H9 (cell line): ENCODE measurements around the gene KCNK1. TPM values are rescaled to one million over a fixed set of nuclear protein-coding genes. Genes with fewer than 3 reads are reported as not detected.

ENCODE experiments used
- DNase-seq: peaks from one replicate; pipeline ENCODE4 v3.0.0-alpha.2; 2017
- H2AFZ ChIP-seq: one replicate; pipeline ENCODE4 v1.6.1; 2013; ENCODE audit warnings: mild to moderate bottlenecking, low read length, control low read depth, moderate library complexity
- H2AK5ac ChIP-seq: 2 replicates; pipeline ENCODE4 v1.6.1; 2013; ENCODE audit warnings: low read length, control low read depth, mixed read lengths; ENCODE audit not compliant: insufficient read length
- H2BK120ac ChIP-seq: one replicate; pipeline ENCODE4 v1.6.1; 2013; ENCODE audit warnings: low read depth, mild to moderate bottlenecking, low read length, control low read depth, inconsistent platforms; ENCODE audit not compliant: poor library complexity, severe bottlenecking
- H2BK12ac ChIP-seq: 2 replicates; pipeline ENCODE4 v1.6.1; 2013; ENCODE audit warnings: low read length, control low read depth, mixed read lengths, low read depth; ENCODE audit not compliant: insufficient read length
- H2BK15ac ChIP-seq: 2 replicates; pipeline ENCODE4 v1.6.1; 2013; ENCODE audit warnings: low read depth, low read length, control low read depth
- H2BK20ac ChIP-seq: one replicate; pipeline ENCODE4 v1.6.1; 2013; ENCODE audit warnings: low read depth, mild to moderate bottlenecking, low read length, control low read depth, inconsistent platforms; ENCODE audit not compliant: poor library complexity, severe bottlenecking
- H2BK5ac ChIP-seq: 2 replicates; pipeline ENCODE4 v1.6.1; 2013; ENCODE audit warnings: low read length, control low read depth, mixed read lengths; ENCODE audit not compliant: insufficient read length
- H3K14ac ChIP-seq: 2 replicates; pipeline ENCODE4 v1.6.1; 2013; ENCODE audit warnings: low read length, control low read depth; ENCODE audit not compliant: insufficient read depth
- H3K18ac ChIP-seq: 2 replicates; pipeline ENCODE4 v1.6.1; 2013; ENCODE audit warnings: low read depth, mild to moderate bottlenecking, mixed read lengths, low read length, control low read depth; ENCODE audit not compliant: insufficient read length
- H3K23ac ChIP-seq: 2 replicates; pipeline ENCODE4 v1.6.1; 2013; ENCODE audit warnings: low read length, control low read depth, mixed read lengths, low read depth; ENCODE audit not compliant: insufficient read length
- H3K23me2 ChIP-seq: 2 replicates; pipeline ENCODE4 v1.6.1; 2013; ENCODE audit warnings: low read depth, mild to moderate bottlenecking, mixed read lengths, low read length, control low read depth; ENCODE audit not compliant: insufficient read length, poor library complexity, severe bottlenecking
- H3K27ac ChIP-seq: 2 replicates; pipeline ENCODE4 v1.5.1; 2013; ENCODE audit warnings: low read length, control low read depth, mixed read lengths, low read depth; ENCODE audit not compliant: insufficient read length
- H3K27me3 ChIP-seq: 2 replicates; pipeline ENCODE4 v1.6.1; 2013; ENCODE audit warnings: low read length, control low read depth, inconsistent platforms; ENCODE audit not compliant: insufficient read depth
- H3K4ac ChIP-seq: 2 replicates; pipeline ENCODE4 v1.6.1; 2013; ENCODE audit warnings: low read depth, mild to moderate bottlenecking, control low read depth, inconsistent platforms, low read length, moderate library complexity
- H3K4me1 ChIP-seq: 2 replicates; pipeline ENCODE4 v1.6.1; 2013; ENCODE audit warnings: low read length, control low read depth, inconsistent platforms; ENCODE audit not compliant: insufficient read depth
- H3K4me2 ChIP-seq: 2 replicates; pipeline ENCODE4 v1.6.1; 2013; ENCODE audit warnings: low read length, control low read depth, mixed read lengths; ENCODE audit not compliant: insufficient read length, insufficient read depth
- H3K56ac ChIP-seq: 2 replicates; pipeline ENCODE4 v1.6.1; 2013; ENCODE audit warnings: low read depth, mild to moderate bottlenecking, mixed read lengths, low read length, control low read depth; ENCODE audit not compliant: insufficient read length
- H3K79me1 ChIP-seq: 2 replicates; pipeline ENCODE4 v1.6.1; 2013; ENCODE audit warnings: low read depth, mild to moderate bottlenecking, moderate library complexity, low read length, control low read depth, inconsistent platforms; ENCODE audit not compliant: insufficient read depth, poor library complexity, severe bottlenecking
- H3K79me2 ChIP-seq: 2 replicates; pipeline ENCODE4 v1.6.1; 2013; ENCODE audit warnings: low read length, control low read depth, inconsistent platforms; ENCODE audit not compliant: insufficient read depth
- H3K9ac ChIP-seq: 2 replicates; pipeline ENCODE4 v1.6.1; 2013; ENCODE audit warnings: low read length, control low read depth, mixed read lengths; ENCODE audit not compliant: insufficient read length; ENCODE audit errors: extremely low read depth
- H3K9me3 ChIP-seq: one replicate; pipeline ENCODE4 v1.6.1; 2013; ENCODE audit warnings: low read depth, low read length, inconsistent platforms; ENCODE audit not compliant: control insufficient read depth
- H3T11ph ChIP-seq: one replicate; pipeline ENCODE4 v1.6.1; 2013; ENCODE audit warnings: mild to moderate bottlenecking, low read length, control low read depth, inconsistent platforms
- H4K20me1 ChIP-seq: one replicate; pipeline ENCODE4 v1.6.1; 2013; ENCODE audit not compliant: control insufficient read depth, insufficient read length, insufficient read depth
- H4K5ac ChIP-seq: 2 replicates; pipeline ENCODE4 v1.6.1; 2013; ENCODE audit warnings: low read depth, mild to moderate bottlenecking, mixed read lengths, low read length, control low read depth; ENCODE audit not compliant: insufficient read length
- H4K8ac ChIP-seq: replicated peaks from 2 replicates; pipeline ENCODE4 v1.6.1; 2013; ENCODE audit warnings: low read length, control low read depth, mixed read lengths, low read depth; ENCODE audit not compliant: insufficient read length
- H4K91ac ChIP-seq: 2 replicates; pipeline ENCODE4 v1.6.1; 2013; ENCODE audit warnings: low read depth, mild to moderate bottlenecking, moderate library complexity, mixed read lengths, low read length, control low read depth; ENCODE audit not compliant: insufficient read length
- H3K27ac Mint-ChIP-seq, 3 experiments: 2 replicates in 2 of 3; 3 replicates in 1 of 3; pipeline ENCODE4 v1.8.0; 2020 to 2021; ENCODE audit warnings: mixed read lengths in 3 of 3, mild to moderate bottlenecking in 1 of 3, moderate library complexity in 1 of 3
- H3K27me3 Mint-ChIP-seq: 2 replicates; pipeline ENCODE4 v1.8.0; 2021; ENCODE audit warnings: low read depth, mild to moderate bottlenecking, moderate library complexity, mixed read lengths
- H3K36me3 Mint-ChIP-seq, 3 experiments: 2 replicates in 2 of 3; 3 replicates in 1 of 3; pipeline ENCODE4 v1.8.0; 2020 to 2021; ENCODE audit warnings: low read depth in 3 of 3, mixed read lengths in 3 of 3; ENCODE audit not compliant: insufficient read depth in 1 of 3
- H3K4me1 Mint-ChIP-seq, 2 experiments: 2 replicates each; pipeline ENCODE4 v1.8.0; 2020; ENCODE audit warnings: mixed read lengths in 2 of 2
- H3K4me3 Mint-ChIP-seq, 2 experiments: 2 replicates in 1 of 2; 3 replicates in 1 of 2; pipeline ENCODE4 v1.8.0; 2020 to 2021; ENCODE audit warnings: mild to moderate bottlenecking in 2 of 2, mixed read lengths in 2 of 2, moderate library complexity in 1 of 2
- H3K9me3 Mint-ChIP-seq, 2 experiments: 2 replicates in 1 of 2; 3 replicates in 1 of 2; pipeline ENCODE4 v1.8.0; 2020; ENCODE audit warnings: mild to moderate bottlenecking in 2 of 2, mixed read lengths in 2 of 2, moderate library complexity in 1 of 2
- WGBS: extraction: QIAGEN DNeasy Blood & Tissue Kit; methylation state at CpG from one replicate; pipeline ENCODE4 v1.1.7; 2013; ENCODE audit warnings: missing lambda C conversion rate, low lambda C conversion rate, mixed read lengths; ENCODE audit not compliant: insufficient read length; ENCODE audit errors: extremely low coverage; 5-methylcytosine and 5-hydroxymethylcytosine counted together
- total RNA-seq: library from RNA; stranded (reverse); gene quantifications from 2 replicates; pipeline ENCODE4 v1.2.1, GENCODE V29; 2021
- TF ChIP-seq, protein P1 (sequence below): fragments of 200-600 bp; sonication (generic); conservative IDR thresholded peaks from 3 replicates; pipeline ENCODE4 v1.8.0; 2021; ENCODE audit warnings: antibody characterized with exemption, mild to moderate bottlenecking

KCNK1 gene
- total RNA-seq, 1 experiment from 2014 or later = 9.9 TPM

DNA sequence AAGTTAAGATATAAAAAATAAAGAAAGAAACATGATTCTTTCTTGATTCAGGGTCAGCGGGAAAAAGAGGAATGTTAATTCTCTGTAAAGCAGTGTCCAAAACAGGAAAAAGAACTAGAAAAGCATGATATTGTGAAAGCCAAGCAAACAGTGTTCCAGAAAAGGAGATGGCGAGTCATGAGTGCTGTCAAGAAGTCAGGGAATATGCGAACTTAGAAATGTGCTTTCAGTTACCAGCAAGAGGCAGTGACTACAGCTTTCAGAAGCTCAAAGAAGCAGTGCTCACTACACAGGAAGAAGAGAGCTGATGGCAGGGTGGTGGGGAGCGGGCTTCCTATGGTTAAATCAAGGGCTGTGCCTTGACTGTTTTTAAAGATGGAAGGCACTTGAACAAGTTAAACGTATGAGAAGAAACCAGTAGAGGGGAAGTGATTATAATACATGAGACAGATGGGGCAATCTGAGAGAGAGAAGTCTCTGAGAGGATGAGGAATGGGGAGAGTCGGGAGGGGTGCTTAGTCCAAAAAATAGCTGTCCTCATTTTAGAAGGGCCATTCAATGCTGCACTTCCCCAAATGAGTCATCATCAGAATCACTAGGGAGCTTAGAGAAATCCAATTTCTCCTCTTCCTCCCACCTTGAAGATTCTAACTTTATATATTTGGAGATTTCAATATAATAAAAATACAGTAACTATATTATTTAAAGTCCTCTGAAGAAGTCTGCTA lies 90.4 kb downstream of the KCNK1 start:
- H3K79me1 ChIP-seq = no peaks in the 10 kb centered on the region
- H4K5ac ChIP-seq = no peak overlapping the region
- no peak overlapping the region for H2BK20ac ChIP-seq
- no peaks in the 10 kb centered on the region for H3K9me3 ChIP-seq
- H3K36me3 Mint-ChIP-seq = no peaks in the 10 kb centered on the region
- H4K91ac ChIP-seq = no peak overlapping the region
- no peak overlapping the region for H2BK5ac ChIP-seq
- no peak overlapping the region for H3K27ac Mint-ChIP-seq
- peaks cover 4% of the 10 kb centered on the region; the same call in 1 of the 2 replicates for H3K4me1 ChIP-seq
- H3K4me3 Mint-ChIP-seq = no peak overlapping the region
- no peak overlapping the region for H3K56ac ChIP-seq
- H3K9ac ChIP-seq = no peak overlapping the region
- H3K27ac ChIP-seq = no peak overlapping the region
- no peak overlapping the region for H3K14ac ChIP-seq
- H3K27me3 ChIP-seq = no peaks in the 10 kb centered on the region
- H2AK5ac ChIP-seq = no peak overlapping the region
- H4K20me1 ChIP-seq = no peaks in the 10 kb centered on the region
- peaks cover 2% of the 10 kb centered on the region for H3K23me2 ChIP-seq
- H3K4me2 ChIP-seq = no peak overlapping the region
- no peak overlapping the region for H4K8ac ChIP-seq
- H3K23ac ChIP-seq = no peak overlapping the region
- H2BK15ac ChIP-seq = no peak overlapping the region
- H3K27me3 Mint-ChIP-seq = peaks cover 1% of the 10 kb centered on the region
- WGBS = no CpG with 5 or more reads among the region's 6 CpGs
- H2BK12ac ChIP-seq = no peak overlapping the region
- H2AFZ ChIP-seq = no peak overlapping the region
- no peak for DNase-seq
- H3T11ph ChIP-seq = no peak overlapping the region
- peaks cover 0 to 14% of the 10 kb centered on the region in 2 experiments; a peak in 3 of 4 replicates for H3K4me1 Mint-ChIP-seq
- H3K79me2 ChIP-seq = no peaks in the 10 kb centered on the region
- no peak overlapping the region for H2BK120ac ChIP-seq
- H3K4ac ChIP-seq = no peak overlapping the region
- H3K18ac ChIP-seq = no peak overlapping the region
- H3K9me3 Mint-ChIP-seq = no peaks in the 10 kb centered on the region
- TF ChIP-seq, protein P1, sequence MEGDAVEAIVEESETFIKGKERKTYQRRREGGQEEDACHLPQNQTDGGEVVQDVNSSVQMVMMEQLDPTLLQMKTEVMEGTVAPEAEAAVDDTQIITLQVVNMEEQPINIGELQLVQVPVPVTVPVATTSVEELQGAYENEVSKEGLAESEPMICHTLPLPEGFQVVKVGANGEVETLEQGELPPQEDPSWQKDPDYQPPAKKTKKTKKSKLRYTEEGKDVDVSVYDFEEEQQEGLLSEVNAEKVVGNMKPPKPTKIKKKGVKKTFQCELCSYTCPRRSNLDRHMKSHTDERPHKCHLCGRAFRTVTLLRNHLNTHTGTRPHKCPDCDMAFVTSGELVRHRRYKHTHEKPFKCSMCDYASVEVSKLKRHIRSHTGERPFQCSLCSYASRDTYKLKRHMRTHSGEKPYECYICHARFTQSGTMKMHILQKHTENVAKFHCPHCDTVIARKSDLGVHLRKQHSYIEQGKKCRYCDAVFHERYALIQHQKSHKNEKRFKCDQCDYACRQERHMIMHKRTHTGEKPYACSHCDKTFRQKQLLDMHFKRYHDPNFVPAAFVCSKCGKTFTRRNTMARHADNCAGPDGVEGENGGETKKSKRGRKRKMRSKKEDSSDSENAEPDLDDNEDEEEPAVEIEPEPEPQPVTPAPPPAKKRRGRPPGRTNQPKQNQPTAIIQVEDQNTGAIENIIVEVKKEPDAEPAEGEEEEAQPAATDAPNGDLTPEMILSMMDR = no peak
